Neural cell (in vitro differentiated cells): Measurements from ENCODE around the gene GFRA1. TPM values are rescaled to one million over a fixed set of nuclear protein-coding genes. Genes with fewer than 3 reads are reported as not detected.

ENCODE experiments used
- H2AFZ ChIP-seq: fragments of 200-600, 300-800 bp; sonication (generic), shearing (Covaris generic); 2 replicates; pipeline ENCODE4 v1.6.0; 2014; ENCODE audit warnings: low read depth, mild to moderate bottlenecking, antibody characterized with exemption, low read length, moderate library complexity
- H3F3A ChIP-seq: fragments of 200-600 bp; shearing (Covaris generic); 2 replicates; pipeline ENCODE4 v1.6.1; 2016; ENCODE audit warnings: mild to moderate bottlenecking, moderate library complexity, mixed read lengths, antibody characterized with exemption, low read length; ENCODE audit not compliant: insufficient read depth, poor library complexity, severe bottlenecking
- H3K27ac ChIP-seq: fragments of 200-600, 300-800 bp; sonication (generic), shearing (Covaris generic); 2 replicates; pipeline ENCODE4 v1.5.1; 2014; ENCODE audit warnings: mild to moderate bottlenecking, low read length, moderate library complexity
- H3K27me3 ChIP-seq: fragments of 300-800, 200-600 bp; sonication (generic), shearing (Covaris generic); 2 replicates; pipeline ENCODE4 v1.6.0; 2014; ENCODE audit warnings: mild to moderate bottlenecking, low read depth, low read length, moderate library complexity; ENCODE audit not compliant: insufficient read depth
- H3K36me3 ChIP-seq: fragments of 300-800, 200-600 bp; sonication (generic), shearing (Covaris generic); 2 replicates; pipeline ENCODE4 v1.5.1; 2014; ENCODE audit warnings: mild to moderate bottlenecking, antibody characterized with exemption, low read length, moderate library complexity; ENCODE audit not compliant: insufficient read depth
- H3K4me2 ChIP-seq: fragments of 300-800, 200-600 bp; sonication (generic), shearing (Covaris generic); 2 replicates; pipeline ENCODE4 v1.6.0; 2014; ENCODE audit warnings: mild to moderate bottlenecking, low read length
- H3K4me3 ChIP-seq: fragments of 300-800, 200-600 bp; sonication (generic), shearing (Covaris generic); 2 replicates; pipeline ENCODE4 v1.5.1; 2014; ENCODE audit warnings: mild to moderate bottlenecking, low read length, moderate library complexity
- H3K79me2 ChIP-seq: fragments of 200-600 bp; shearing (Covaris generic); replicated peaks from 2 replicates; pipeline ENCODE4 v1.6.0; 2014; ENCODE audit warnings: mild to moderate bottlenecking, low read length, moderate library complexity; ENCODE audit not compliant: insufficient read depth
- H3K9ac ChIP-seq: fragments of 300-800, 200-600 bp; sonication (generic), shearing (Covaris generic); 2 replicates; pipeline ENCODE4 v1.6.1; 2016; ENCODE audit warnings: mild to moderate bottlenecking, low read length, mixed read lengths
- H3K9me2 ChIP-seq: fragments of 200-600 bp; shearing (Covaris generic); 2 replicates; pipeline ENCODE4 v1.6.1; 2016; ENCODE audit warnings: mild to moderate bottlenecking, low read length, mixed read lengths; ENCODE audit not compliant: insufficient read depth
- H3K9me3 ChIP-seq: fragments of 200-600, 300-800 bp; sonication (generic), shearing (Covaris generic); 2 replicates; pipeline ENCODE4 v1.6.1; 2016; ENCODE audit warnings: mild to moderate bottlenecking, mixed run types, low read length, moderate library complexity, mixed read lengths
- H4K20me1 ChIP-seq: fragments of 200-600 bp; shearing (Covaris generic); 2 replicates; pipeline ENCODE4 v1.6.1; 2016; ENCODE audit warnings: mild to moderate bottlenecking, mixed run types; ENCODE audit not compliant: insufficient read depth
- CTCF ChIP-seq: fragments of 450-650 bp; IDR thresholded peaks from 2 replicates; pipeline ENCODE4 v1.5.1; 2014; ENCODE audit warnings: antibody characterized with exemption, mild to moderate bottlenecking, moderate library complexity; ENCODE audit not compliant: poor library complexity, severe bottlenecking
- EP300 ChIP-seq: fragments of 450-650 bp; conservative IDR thresholded peaks from 2 replicates; pipeline ENCODE4 v1.6.1; 2014; ENCODE audit warnings: antibody characterized with exemption, mild to moderate bottlenecking, moderate library complexity; ENCODE audit not compliant: poor library complexity, severe bottlenecking
- EZH2 ChIP-seq: fragments of 200-600, 300-800 bp; shearing (Covaris generic), sonication (generic); IDR thresholded peaks from 2 replicates; pipeline ENCODE4 v1.6.1; 2014; ENCODE audit warnings: antibody characterized with exemption, low read length, borderline replicate concordance, mild to moderate bottlenecking; ENCODE audit not compliant: insufficient read depth, poor library complexity, severe bottlenecking
- MXI1 ChIP-seq: fragments of 450-650 bp; conservative IDR thresholded peaks from 2 replicates; pipeline ENCODE4 v1.6.1; 2014; ENCODE audit warnings: antibody characterized with exemption, mild to moderate bottlenecking; ENCODE audit not compliant: poor library complexity, severe bottlenecking
- POLR2AphosphoS5 ChIP-seq: IDR thresholded peaks from 2 replicates; pipeline ENCODE4 v1.6.1; 2012
- RAD21 ChIP-seq: fragments of 450-650 bp; conservative IDR thresholded peaks from 2 replicates; pipeline ENCODE4 v1.6.1; 2014; ENCODE audit warnings: antibody characterized with exemption, mild to moderate bottlenecking, moderate library complexity
- REST ChIP-seq: IDR thresholded peaks from 2 replicates; pipeline ENCODE4 v1.6.1; 2012; ENCODE audit warnings: borderline replicate concordance
- SMC3 ChIP-seq: fragments of 450-650 bp; conservative IDR thresholded peaks from 2 replicates; pipeline ENCODE4 v1.6.1; 2014; ENCODE audit warnings: antibody characterized with exemption, mild to moderate bottlenecking, moderate library complexity; ENCODE audit not compliant: poor library complexity
- TAF1 ChIP-seq: IDR thresholded peaks from 2 replicates; pipeline ENCODE4 v1.6.1; 2012; ENCODE audit warnings: low read depth
- polyA plus RNA-seq: library from polyadenylated mRNA; depleted of rRNA; stranded (reverse); fragments of >200 nt; gene quantifications from 2 replicates; pipeline ENCODE4 v1.2.3, GENCODE V29; 2014

Gene GFRA1
- polyA plus RNA-seq, 1 donor from 2014 or later: 2.3 TPM

GRCh38 chr10:116110736-116111135 lies 162.3 kb downstream of the GFRA1 start:
- Histone ChIP-seq H3K9me2 (no peaks in the 10 kb centered on the region), H3K27ac (no peak overlapping the region), H4K20me1 (no peaks in the 10 kb centered on the region), H2AFZ (no peak overlapping the region), H3K36me3 (no peaks in the 10 kb centered on the region), H3K27me3 (no peaks in the 10 kb centered on the region), H3F3A (no peaks in the 10 kb centered on the region), H3K79me2 (no peaks in the 10 kb centered on the region), H3K4me2 (no peak overlapping the region), H3K9me3 (no peaks in the 10 kb centered on the region), H3K9ac (no peak overlapping the region), H3K4me3 (no peak overlapping the region)
- TF ChIP-seq TAF1: no peak
- TF ChIP-seq SMC3: no peak
- TF ChIP-seq RAD21: no peak
- no peak for TF ChIP-seq POLR2AphosphoS5
- TF ChIP-seq MXI1: no peak
- no peak for TF ChIP-seq EP300
- no peak for TF ChIP-seq REST
- no peak for TF ChIP-seq CTCF

GRCh38 chr10:116109881-116110280 lies 163.1 kb downstream of the GFRA1 start:
- Histone ChIP-seq H3K4me3 (no peak overlapping the region), H3K27ac (no peak overlapping the region), H3K36me3 (no peaks in the 10 kb centered on the region), H4K20me1 (no peaks in the 10 kb centered on the region), H3K4me2 (no peak overlapping the region), H2AFZ (no peak overlapping the region), H3K9me2 (no peaks in the 10 kb centered on the region), H3K9ac (no peak overlapping the region), H3K27me3 (no peaks in the 10 kb centered on the region), H3K79me2 (no peaks in the 10 kb centered on the region), H3K9me3 (no peaks in the 10 kb centered on the region), H3F3A (no peaks in the 10 kb centered on the region)
- TF ChIP-seq MXI1 (no peak), EZH2 (no peak)

DNA sequence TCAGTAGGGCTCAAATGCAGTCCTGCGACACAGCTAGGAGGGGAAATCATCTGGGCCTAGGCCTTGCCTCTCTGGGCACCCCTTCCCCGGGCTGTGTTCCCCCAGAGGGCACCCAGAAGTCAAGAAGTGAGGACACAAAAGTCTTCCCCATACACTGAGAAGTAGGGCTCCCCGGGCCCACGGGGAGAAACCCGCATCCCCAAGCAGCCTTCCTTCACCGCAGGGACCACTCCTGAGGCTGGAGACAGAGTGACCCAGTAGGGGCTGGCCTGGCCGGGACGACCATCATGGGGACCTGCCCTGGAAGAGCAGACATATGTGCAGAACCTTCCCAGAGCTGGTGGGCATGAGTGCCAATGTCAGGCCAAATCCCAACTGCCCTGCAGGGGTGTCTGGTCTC lies 163.5 kb downstream of the GFRA1 start:
- Histone ChIP-seq H3K9ac (no peak overlapping the region), H3K9me3 (no peaks in the 10 kb centered on the region), H3K36me3 (no peaks in the 10 kb centered on the region), H3K79me2 (no peaks in the 10 kb centered on the region), H3K4me3 (no peak overlapping the region), H3K4me2 (no peak overlapping the region), H2AFZ (no peak overlapping the region), H3K9me2 (no peaks in the 10 kb centered on the region), H3K27me3 (no peaks in the 10 kb centered on the region), H3F3A (no peaks in the 10 kb centered on the region), H3K27ac (no peak overlapping the region), H4K20me1 (no peaks in the 10 kb centered on the region)
- TF ChIP-seq MXI1: no peak
- TF ChIP-seq POLR2AphosphoS5: no peak
- no peak for TF ChIP-seq REST
- no peak for TF ChIP-seq TAF1
- TF ChIP-seq RAD21: no peak
- no peak for TF ChIP-seq SMC3
- TF ChIP-seq EZH2: no peak
- TF ChIP-seq CTCF: no peak
- TF ChIP-seq EP300: no peak
